HepG2 (cell line): Measurements from ENCODE around the gene ADCK2. TPM values are rescaled to one million over a fixed set of nuclear protein-coding genes. Genes with fewer than 3 reads are reported as not detected.

Source experiments
- ATAC-seq: fragments of 200-7000 bp; cut with Tn5 transposase; 3 replicates; pipeline ENCODE4 v1.9.1; 2020; ENCODE audit warnings: mild to moderate bottlenecking, moderate library complexity
- BruUV-seq: library from RNA; stranded (reverse); fragments of 400-500 nt; replicated peaks from 2 replicates; lab custom pipeline; 2021; lab: Mats Ljungman, UMichigan
- CTCF ChIA-PET: fragments of 300-600 bp; formaldehyde crosslinking; extraction: SDS; loops from one replicate; lab custom pipeline; 2021; ENCODE audit warnings: low total read pairs, inconsistent platforms, low intra/inter-chr PET ratio; lab: Yijun Ruan, JAX
- POLR2A ChIA-PET: fragments of 350-600 bp; sonication (Branson Sonifier 250); formaldehyde crosslinking; loops from one replicate; lab custom pipeline; 2020; ENCODE audit warnings: antibody characterized with exemption, inconsistent platforms; lab: Yijun Ruan, JAX
- DNase-seq: peaks from one replicate; pipeline ENCODE4 v3.0.0-alpha.2; 2015; ENCODE audit warnings: low spot score
- FAIRE-seq: peaks from 3 replicates; lab custom pipeline; 2011; peaks lifted over from hg19 to GRCh38; lab: Jason Lieb, UNC
- H2AFZ ChIP-seq: one replicate; pipeline ENCODE4 v1.6.1; 2011; ENCODE audit warnings: low read length, inconsistent platforms
- H3K27ac ChIP-seq: fragments of 300-600 bp; 3 replicates; pipeline ENCODE4 v1.8.0; 2011; ENCODE audit warnings: mixed run types, mild to moderate bottlenecking, mixed read lengths, low read length, inconsistent platforms; ENCODE audit not compliant: insufficient read depth; ENCODE audit errors: extremely low read length
- H3K27me3 ChIP-seq, 2 experiments: fragments of 200-600 bp in 1 of 2; 2 replicates in 1 of 2; 3 replicates in 1 of 2; pipeline versions ENCODE4 v1.6.0 to v1.8.0; 2011; ENCODE audit warnings: low read length in 2 of 2, mild to moderate bottlenecking in 2 of 2, moderate library complexity in 2 of 2, inconsistent platforms in 1 of 2; ENCODE audit not compliant: insufficient read depth in 2 of 2, control insufficient read depth in 1 of 2
- H3K36me3 ChIP-seq, 2 experiments: fragments of 200-600 bp in 1 of 2; replicated peaks in 1 of 2; 2 replicates in 1 of 2; 3 replicates in 1 of 2; pipeline versions ENCODE4 v1.5.1 to v1.8.0; 2011; ENCODE audit warnings: low read length in 2 of 2, inconsistent platforms in 1 of 2; ENCODE audit not compliant: insufficient read depth in 2 of 2, control insufficient read depth in 1 of 2
- H3K4me1 ChIP-seq: 2 replicates; pipeline ENCODE4 v1.5.1; 2012; ENCODE audit warnings: low read length, inconsistent platforms; ENCODE audit not compliant: insufficient read depth
- H3K4me2 ChIP-seq: 2 replicates; pipeline ENCODE4 v1.6.0; 2011; ENCODE audit warnings: low read depth, low read length, inconsistent platforms
- H3K4me3 ChIP-seq, 3 experiments: fragments of 200-600 bp in 1 of 3; sonication (generic), shearing (Covaris generic) in 1 of 3; replicated peaks in 1 of 3; 2 replicates each; pipeline ENCODE4 v1.5.1; 2011 to 2016; ENCODE audit warnings: low read length in 3 of 3, inconsistent platforms in 2 of 3, low read depth in 2 of 3, mild to moderate bottlenecking in 2 of 3, control low read depth in 1 of 3, mixed read lengths in 1 of 3; ENCODE audit not compliant: insufficient read depth in 1 of 3
- H3K79me2 ChIP-seq: one replicate; pipeline ENCODE4 v1.6.1; 2011; ENCODE audit warnings: low read length, inconsistent platforms; ENCODE audit not compliant: insufficient read depth
- H3K9ac ChIP-seq: 2 replicates; pipeline ENCODE4 v1.6.0; 2011; ENCODE audit warnings: mild to moderate bottlenecking, low read depth, low read length, inconsistent platforms; ENCODE audit not compliant: insufficient read depth
- H3K9me3 ChIP-seq: 2 replicates; pipeline ENCODE4 v1.5.1; 2012; ENCODE audit warnings: mild to moderate bottlenecking, low read length
- H4K20me1 ChIP-seq: 2 replicates; pipeline ENCODE4 v1.6.0; 2011; ENCODE audit warnings: inconsistent platforms, mild to moderate bottlenecking, low read length, moderate library complexity; ENCODE audit not compliant: insufficient read depth
- CREB1 ChIP-seq, 2 experiments: fragments of 450-650 bp in 1 of 2; IDR thresholded peaks; 2 replicates each; pipeline ENCODE4 v1.6.1; 2016 to 2017; ENCODE audit warnings: control low read depth in 1 of 2, mild to moderate bottlenecking in 1 of 2, missing compliant biosample characterization in 1 of 2, missing genetic modification characterization in 1 of 2
- LCORL ChIP-seq, 2 experiments: fragments of 450-650 bp in 1 of 2; sonication (generic) in 1 of 2; formaldehyde crosslinking in 1 of 2; IDR thresholded peaks; 2 replicates each; pipeline versions ENCODE4 v1.5.0 to v1.6.1; 2017 to 2020; ENCODE audit warnings: antibody characterized with exemption in 1 of 2, missing genetic modification reagents in 1 of 2
- PCBP2 ChIP-seq: fragments of 200-400 bp; formaldehyde crosslinking; optimal IDR thresholded peaks from 2 replicates; pipeline ENCODE3; 2018; ENCODE audit warnings: low read length, low read depth; ENCODE audit not compliant: poor library complexity, severe bottlenecking
- RAD21 ChIP-seq: fragments of 450-650 bp; formaldehyde crosslinking; IDR thresholded peaks from 2 replicates; pipeline ENCODE4 v1.5.0; 2020; ENCODE audit warnings: mild to moderate bottlenecking
- WGBS: methylation state at CpG from one replicate; pipeline ENCODE4 v1.1.6; 2017; ENCODE audit warnings: low lambda C conversion rate; 5-methylcytosine and 5-hydroxymethylcytosine counted together
- in situ Hi-C: cut with HindIII; loops from 2 replicates; pipeline ENCODE4 v1.10.0; 2017; ENCODE audit warnings: low pct_unique_long_range_greater_than_20kb; ENCODE audit not compliant: extremely low pct_ligation_motif_present
- intact Hi-C: fragments of 100-400 bp; cut with micrococcal nuclease; formaldehyde crosslinking; loops from one replicate; pipeline ENCODE4 v1.10.0; 2022; ENCODE audit not compliant: unreplicated experiment
- polyA plus RNA-seq, 8 experiments: library from polyadenylated mRNA; depleted of rRNA in 3 of 8; stranded (reverse) in 7 of 8; unstranded in 1 of 8; fragments of >200 nt; fragmentation: Illumina TruSeq in 4 of 8; extraction: Trizol in 4 of 8; gene quantifications; 2 replicates each; pipeline versions ENCODE4 v1.2.1 to v1.2.3, GENCODE V29; 2011 to 2016; ENCODE audit warnings: low read depth in 4 of 8, missing spikeins in 1 of 8, mixed read lengths in 1 of 8; ENCODE audit not compliant: insufficient read depth in 1 of 8
- total RNA-seq, 5 experiments: library from RNA; depleted of rRNA; stranded (reverse); fragments of >200 nt; fragmentation: Illumina TruSeq; extraction: Trizol; gene quantifications; 2 replicates each; pipeline ENCODE4 v1.2.3, GENCODE V29; 2016; ENCODE audit warnings: low read depth in 1 of 5

The ADCK2 gene
- total and polyA plus RNA-seq, 2 of the 13 experiments (the other 11 are each of a cell fraction or from before 2014, with no cell fraction given) = 8.6 to 18.8 TPM

- in situ Hi-C loops = loop anchor here (5.0 kb wide), 1 partner anchor 137 kb away; no protein-coding TSS in a partner anchor
- WGBS = 48% methylated on average over 2 of the region's 2 CpGs
- no peak overlapping the region for H3K4me2 ChIP-seq
- no peak for DNase-seq
- H3K9me3 ChIP-seq = no peaks in the 10 kb centered on the region
- ATAC-seq = no peak
- no peak for TF ChIP-seq RAD21 (CRISPR knock-in tag)
- TF ChIP-seq, all 625 proteins: peak for 0
- no peak for FAIRE-seq
- no peaks in the 10 kb centered on the region for H4K20me1 ChIP-seq
- no peak overlapping the region for H3K4me3 ChIP-seq
- H3K79me2 ChIP-seq = no peaks in the 10 kb centered on the region
- H3K27me3 ChIP-seq = peaks cover 0 to 17% of the 10 kb centered on the region in 2 experiments; a peak in 3 of 5 replicates
- POLR2A ChIA-PET = no interaction called here
- no TSS peak for BruUV-seq
- H3K36me3 ChIP-seq = no peaks in the 10 kb centered on the region
- no peak overlapping the region for H3K27ac ChIP-seq
- H3K9ac ChIP-seq = no peak overlapping the region
- CTCF ChIA-PET = interaction anchor here (1.4 to 4.7 kb wide), 2 partner anchors 136 to 178 kb away, joined by 4 to 83 read pairs; no protein-coding TSS in a partner anchor
- H3K4me1 ChIP-seq = peaks cover 26% of the 10 kb centered on the region
- H2AFZ ChIP-seq = no peak overlapping the region
- intact Hi-C loops = loop anchor here (10.0 kb wide), 1 partner anchor 361 kb away; the partner anchor contains the start of gene MRPS33
Observed at GRCh38 chr7:140654109-140654387, 18.7 kb upstream of the ADCK2 start.

- DNase-seq (no peak), ATAC-seq (no peak), FAIRE-seq (no peak)
- H3K4me3 ChIP-seq = no peak overlapping the region
- H3K4me2 ChIP-seq = no peak overlapping the region
- 62% methylated on average over 4 of the region's 4 CpGs for WGBS
- H2AFZ ChIP-seq = no peak overlapping the region
- no peaks in the 10 kb centered on the region for H3K79me2 ChIP-seq
- TF ChIP-seq LCORL (IDR thresholded peaks at IDR 0.05) (0 out of 2 replicates have a peak, but pooled peaks have one; percentile 8), LCORL (CRISPR knock-in tag; IDR thresholded peaks at IDR 0.05) (no peak), CREB1 (IDR thresholded peaks at IDR 0.05) (peak; percentile 79; the same call in 1 of the 2 replicates), CREB1 (CRISPR knock-in tag; IDR thresholded peaks at IDR 0.05) (no peak), PCBP2 (no peak)
- H3K27me3 ChIP-seq = peaks cover 0 to 18% of the 10 kb centered on the region in 2 experiments; a peak in 3 of 5 replicates
- no peaks in the 10 kb centered on the region for H3K9me3 ChIP-seq
- in situ Hi-C loops (loop anchor here (5.0 kb wide), 1 partner anchor 137 kb away; no protein-coding TSS in a partner anchor), intact Hi-C loops (loop anchor here (10.0 kb wide), 1 partner anchor 360 kb away; the partner anchor contains the start of gene MRPS33)
- peaks cover 26% of the 10 kb centered on the region for H3K4me1 ChIP-seq
- CTCF ChIA-PET = interaction anchor here (4.7 kb wide), 1 partner anchor 136 kb away, joined by 83 read pairs; no protein-coding TSS in a partner anchor
- no peak overlapping the region for H3K27ac ChIP-seq
- no TSS peak for BruUV-seq
- no peak overlapping the region for H3K9ac ChIP-seq
- POLR2A ChIA-PET = no interaction called here
- H3K36me3 ChIP-seq = no peaks in the 10 kb centered on the region
- no peaks in the 10 kb centered on the region for H4K20me1 ChIP-seq
Observed at GRCh38 chr7:140654661-140655060, 18.1 kb upstream of the ADCK2 start.
